Hematopoietic multipotent progenitor cell (in vitro differentiated cells): ENCODE results near the gene CD81. TPM values are rescaled to one million over a fixed set of nuclear protein-coding genes. Genes with fewer than 3 reads are reported as not detected.

ENCODE experiments used
- small RNA-seq: library from RNA; depleted of rRNA; stranded (forward); fragments of <200 nt; gene quantifications from one replicate; pipeline ENCODE3, GENCODE V24; 2012
- total RNA-seq: library from RNA; depleted of rRNA; stranded (reverse); fragments of >200 nt; gene quantifications from one replicate; pipeline ENCODE4 v1.2.3, GENCODE V29; 2012

Gene CD81
- total RNA-seq, 1 donor: 294 TPM

Small RNA genes lying within 50 kb of the gene (small RNA-seq; reads per million reads assigned to genes)
- gene RF00019: not detected

Other genes starting within 250 kb of the CD81 start
- gene IGF2, start 237.9 kb upstream of the CD81 start, total RNA-seq: under 0.01 TPM
- not detected for gene INS, start 216.1 kb upstream of the CD81 start, total RNA-seq
- under 0.01 TPM for gene TH, start 205.5 kb upstream of the CD81 start, total RNA-seq
- 6.7 TPM for gene ASCL2, start 106.7 kb upstream of the CD81 start, total RNA-seq
- gene C11orf21, start 75.4 kb upstream of the CD81 start, total RNA-seq: 56.3 TPM
- 92.6 TPM for gene TSPAN32, start 75.3 kb upstream of the CD81 start, total RNA-seq
- gene TSSC4, start 23.4 kb downstream of the CD81 start, total RNA-seq: 96.9 TPM
- not detected for gene TRPM5, start 67.2 kb downstream of the CD81 start, total RNA-seq
- gene KCNQ1, start 67.7 kb downstream of the CD81 start, total RNA-seq: 1.1 TPM